Common myeloid progenitor, CD34-positive (primary cell): Measurements from ENCODE around the gene APOBEC3A.

Source experiments
- CTCF ChIA-PET: fragments of 350-600 bp; sonication (Branson Sonifier 250); formaldehyde crosslinking; loops from one replicate; lab custom pipeline; 2021; ENCODE audit warnings: antibody characterized with exemption; lab: Charles Lee
- POLR2A ChIA-PET: fragments of 350-600 bp; sonication (Branson Sonifier 250); formaldehyde crosslinking; loops from one replicate; lab custom pipeline; 2021; ENCODE audit warnings: antibody characterized with exemption; lab: Charles Lee
- DNase-seq, 3 donors: peaks; one replicate each; pipeline versions ENCODE4 v3.0.0 to v3.0.0-alpha.2; 2013
- H3K27ac ChIP-seq, 2 experiments: 1 replicate in 1 of 2; 2 replicates in 1 of 2; pipeline ENCODE4 v1.7.0; 2013; ENCODE audit warnings: inconsistent platforms in 2 of 2, low read length in 2 of 2, mild to moderate bottlenecking in 2 of 2, low read depth in 1 of 2, moderate library complexity in 1 of 2; ENCODE audit not compliant: severe bottlenecking in 2 of 2, insufficient read depth in 1 of 2, poor library complexity in 1 of 2
- H3K27me3 ChIP-seq, 5 experiments: replicated peaks in 2 of 5; 1 replicate in 3 of 5; 2 replicates in 2 of 5; pipeline versions ENCODE4 v1.6.1 to v1.7.0; 2013; ENCODE audit warnings: low read length in 4 of 5, mild to moderate bottlenecking in 2 of 5, moderate library complexity in 2 of 5, inconsistent platforms in 1 of 5; ENCODE audit not compliant: insufficient read depth in 5 of 5, control insufficient read depth in 4 of 5
- H3K36me3 ChIP-seq, 4 experiments: 1 replicate in 2 of 4; 2 replicates in 2 of 4; pipeline versions ENCODE4 v1.6.1 to v1.7.0; 2013; ENCODE audit warnings: low read length in 3 of 4, control low read depth in 1 of 4, mild to moderate bottlenecking in 1 of 4; ENCODE audit not compliant: control insufficient read depth in 4 of 4, insufficient read depth in 4 of 4
- H3K4me1 ChIP-seq, 4 experiments: 1 replicate in 3 of 4; 2 replicates in 1 of 4; pipeline versions ENCODE4 v1.6.1 to v1.7.1; 2013; ENCODE audit warnings: low read length in 3 of 4, mild to moderate bottlenecking in 3 of 4, control low read depth in 1 of 4, inconsistent platforms in 1 of 4, moderate library complexity in 1 of 4; ENCODE audit not compliant: control insufficient read depth in 4 of 4, insufficient read depth in 4 of 4; ENCODE audit errors: control extremely low read depth in 1 of 4
- H3K4me3 ChIP-seq, 7 experiments: 1 replicate in 4 of 7; 2 replicates in 3 of 7; pipeline versions ENCODE4 v1.5.1 to v1.7.0; 2013; ENCODE audit warnings: mild to moderate bottlenecking in 7 of 7, low read length in 6 of 7, moderate library complexity in 6 of 7, inconsistent platforms in 2 of 7, low read depth in 2 of 7, control low read depth in 1 of 7; ENCODE audit not compliant: insufficient read depth in 4 of 7, control insufficient read depth in 1 of 7; ENCODE audit errors: extremely low read depth in 1 of 7
- H3K9me3 ChIP-seq, 5 experiments: 1 replicate in 4 of 5; 2 replicates in 1 of 5; pipeline versions ENCODE4 v1.6.1 to v1.7.1; 2013; ENCODE audit warnings: low read length in 4 of 5, mild to moderate bottlenecking in 2 of 5, inconsistent platforms in 1 of 5, low read depth in 1 of 5, moderate library complexity in 1 of 5; ENCODE audit not compliant: control insufficient read depth in 4 of 5, insufficient read depth in 2 of 5; ENCODE audit errors: control extremely low read depth in 1 of 5
- WGBS: methylation state at CpG from one replicate; pipeline ENCODE4 v1.1.5; 2013; ENCODE audit not compliant: insufficient coverage; 5-methylcytosine and 5-hydroxymethylcytosine counted together

The APOBEC3A gene

DNA sequence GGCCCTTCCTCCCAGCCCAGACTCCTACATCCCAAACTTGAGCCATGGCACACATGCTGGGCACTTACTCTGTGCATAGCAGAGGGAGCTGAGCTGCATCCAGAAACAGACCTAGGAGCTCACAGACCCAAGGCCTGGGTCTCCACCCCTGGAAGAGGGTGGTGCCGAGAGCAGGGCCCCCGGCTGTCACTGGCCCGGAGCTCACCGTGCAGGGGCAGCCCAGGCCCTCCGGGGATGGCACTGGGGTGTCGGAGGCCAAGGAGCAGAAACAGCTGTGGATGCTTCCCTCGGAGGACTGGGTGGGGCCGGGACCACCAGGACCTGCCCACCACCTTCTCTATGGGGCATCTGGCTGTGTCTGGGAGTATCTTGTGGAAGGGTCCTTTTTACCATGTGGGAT, 4.3 kb upstream of the APOBEC3A start:
- DNase-seq: no peak
- no peak overlapping the region for H3K27ac ChIP-seq
- H3K9me3 ChIP-seq: no peaks in the 10 kb centered on the region
- peaks cover 0 to 4% (median 0%) of the 10 kb centered on the region in 5 experiments for H3K27me3 ChIP-seq
- ChIA-PET CTCF (interaction anchor here (1.2 to 1.6 kb wide), 2 partner anchors 9 to 10 kb away, joined by 3 to 6 read pairs; no protein-coding TSS in a partner anchor), POLR2A (no interaction called here)
- 100% methylated on average over 4 of the region's 8 CpGs for WGBS
- H3K4me1 ChIP-seq: peaks cover 2 to 24% (median 10%) of the 10 kb centered on the region in 4 experiments
- H3K36me3 ChIP-seq: no peaks in the 10 kb centered on the region
- H3K4me3 ChIP-seq: peak overlapping the region in 1 of 7 experiments; percentile 2

GRCh38 chr22:38953577-38954413, 3.6 kb upstream of the APOBEC3A start:
- WGBS: 85% methylated on average over 15 of the region's 15 CpGs
- Histone ChIP-seq H3K9me3 (no peaks in the 10 kb centered on the region), H3K27ac (no peak overlapping the region), H3K4me3 (no peak overlapping the region), H3K4me1 (peaks cover 2 to 24% (median 10%) of the 10 kb centered on the region in 4 experiments), H3K27me3 (peaks cover 0 to 4% (median 0%) of the 10 kb centered on the region in 5 experiments), H3K36me3 (no peaks in the 10 kb centered on the region)
- ChIA-PET POLR2A (interaction anchor here (0.6 to 0.7 kb wide), 2 partner anchors 11 to 132 kb away, joined by 3 read pairs; no protein-coding TSS in a partner anchor), CTCF (interaction anchor here (1.2 to 1.3 kb wide), 2 partner anchors 9 to 84 kb away, joined by 3 to 4 read pairs; no protein-coding TSS in a partner anchor)
- DNase-seq: peak in 2 of 3 donors; percentile 59 to 60

GRCh38 chr22:38954414-38955043, 2.9 kb upstream of the APOBEC3A start:
- POLR2A ChIA-PET: interaction anchor here (0.7 kb wide), 2 partner anchors 12 to 18 kb away, joined by 3 to 4 read pairs; no protein-coding TSS in a partner anchor
- no peak overlapping the region for H3K27ac ChIP-seq
- CTCF ChIA-PET: interaction anchor here (1.3 kb wide), 1 partner anchor 85 kb away, joined by 4 read pairs; no protein-coding TSS in a partner anchor
- no peaks in the 10 kb centered on the region for H3K9me3 ChIP-seq
- peaks cover 0 to 4% (median 0%) of the 10 kb centered on the region in 5 experiments for H3K27me3 ChIP-seq
- H3K36me3 ChIP-seq: no peaks in the 10 kb centered on the region
- no peak for DNase-seq
- WGBS: 97% methylated on average over 9 of the region's 13 CpGs
- no peak overlapping the region for H3K4me3 ChIP-seq
- peaks cover 2 to 24% (median 14%) of the 10 kb centered on the region in 4 experiments for H3K4me1 ChIP-seq

DNA sequence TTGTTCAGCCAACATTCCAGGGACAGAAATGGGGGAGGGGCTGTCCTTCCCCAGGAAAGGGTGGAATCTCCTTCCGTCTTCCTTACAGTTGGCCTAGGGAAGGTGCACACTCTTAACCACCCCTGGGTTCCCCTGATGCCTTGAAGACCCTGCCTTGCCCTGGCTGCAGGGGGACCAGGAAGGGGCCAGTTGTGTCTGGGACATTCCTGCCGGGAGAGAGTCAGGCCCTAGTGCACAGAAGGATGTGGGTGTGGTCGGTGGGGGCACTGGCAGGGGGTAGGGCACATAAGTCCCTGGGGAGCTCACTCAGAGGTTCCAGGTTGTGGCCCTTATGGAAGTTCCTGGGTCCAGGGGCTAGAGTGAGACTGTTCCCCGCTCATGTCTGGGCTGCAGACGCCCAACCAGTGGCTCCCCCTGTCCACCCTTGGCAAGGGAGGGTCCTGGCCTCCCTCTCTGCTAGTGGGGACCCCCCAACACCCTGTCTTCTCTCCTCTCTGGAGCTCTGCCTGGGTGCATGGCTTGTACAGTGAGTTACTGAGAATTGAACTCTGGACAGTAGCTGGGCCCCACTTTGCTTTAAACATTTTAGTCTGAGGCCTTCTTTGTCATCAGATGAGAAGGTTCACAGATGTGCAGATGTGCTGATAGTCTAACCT, 2.0 kb upstream of the APOBEC3A start:
- POLR2A ChIA-PET: no interaction called here
- Histone ChIP-seq H3K4me3 (no peak overlapping the region), H3K4me1 (peaks cover 2 to 24% (median 17%) of the 10 kb centered on the region in 4 experiments), H3K9me3 (no peaks in the 10 kb centered on the region), H3K27ac (no peak overlapping the region), H3K27me3 (peaks cover 0 to 4% (median 0%) of the 10 kb centered on the region in 5 experiments), H3K36me3 (no peaks in the 10 kb centered on the region)
- CTCF ChIA-PET: interaction anchor here (0.9 to 1.0 kb wide), 2 partner anchors 14 to 45 kb away, joined by 3 read pairs; no protein-coding TSS in a partner anchor
- no peak for DNase-seq
- 81% methylated on average over 5 of the region's 5 CpGs for WGBS

DNA sequence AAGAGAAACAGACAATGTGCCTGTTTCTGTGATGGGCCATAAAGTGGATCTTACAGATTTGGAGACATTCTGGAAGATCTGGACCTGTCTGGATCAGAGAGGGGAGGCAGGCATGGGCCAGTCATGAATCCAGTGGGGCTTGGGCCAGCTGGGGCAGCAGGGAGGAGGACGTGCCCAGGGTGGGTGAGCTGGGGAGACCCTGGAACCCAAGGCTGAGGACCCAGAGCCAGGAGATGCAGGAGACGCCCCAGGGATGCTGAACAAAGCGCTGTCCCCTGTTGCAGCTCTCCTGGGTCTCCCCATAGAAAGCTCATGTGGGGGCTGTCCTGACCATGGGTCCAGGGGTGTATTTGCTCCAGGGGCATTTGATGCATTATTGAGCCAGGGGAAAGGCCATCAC, 1.5 kb upstream of the APOBEC3A start:
- Histone ChIP-seq H3K9me3 (no peaks in the 10 kb centered on the region), H3K27me3 (peaks cover 0 to 4% (median 0%) of the 10 kb centered on the region in 5 experiments), H3K36me3 (no peaks in the 10 kb centered on the region), H3K27ac (no peak overlapping the region), H3K4me3 (no peak overlapping the region), H3K4me1 (peaks cover 2 to 21% (median 17%) of the 10 kb centered on the region in 4 experiments)
- POLR2A ChIA-PET: no interaction called here
- CTCF ChIA-PET: interaction anchor here (0.6 to 1.0 kb wide), 5 partner anchors 13 to 530 kb away, joined by 3 to 4 read pairs (median 3); no protein-coding TSS in a partner anchor
- DNase-seq: no peak
- 100% methylated on average over 3 of the region's 3 CpGs for WGBS

GRCh38 chr22:38956551-38956950, 858 bp upstream of the APOBEC3A start:
- H3K4me3 ChIP-seq: no peak overlapping the region
- WGBS: 74% methylated on average over 2 of the region's 5 CpGs
- DNase-seq: no peak
- H3K27ac ChIP-seq: no peak overlapping the region
- H3K4me1 ChIP-seq: peaks cover 0 to 21% (median 17%) of the 10 kb centered on the region in 4 experiments
- CTCF ChIA-PET: interaction anchor here (0.6 kb wide), 2 partner anchors 17 to 530 kb away, joined by 3 read pairs; no protein-coding TSS in a partner anchor
- no peaks in the 10 kb centered on the region for H3K9me3 ChIP-seq
- H3K27me3 ChIP-seq: peaks cover 0 to 4% (median 0%) of the 10 kb centered on the region in 5 experiments
- POLR2A ChIA-PET: no interaction called here
- no peaks in the 10 kb centered on the region for H3K36me3 ChIP-seq
